ENCODE results near the gene SDHAF2. TPM values are rescaled to one million over a fixed set of nuclear protein-coding genes. Genes with fewer than 3 reads are reported as not detected.
"Not testable (repeated sequence)": the region's sequence is repeated elsewhere in the genome, so short reads cannot be mapped to it uniquely, and the experiment has no call there.

SDHAF2 gene
- total RNA-seq, 1 experiment from 2014 or later = 49.1 TPM

DNA sequence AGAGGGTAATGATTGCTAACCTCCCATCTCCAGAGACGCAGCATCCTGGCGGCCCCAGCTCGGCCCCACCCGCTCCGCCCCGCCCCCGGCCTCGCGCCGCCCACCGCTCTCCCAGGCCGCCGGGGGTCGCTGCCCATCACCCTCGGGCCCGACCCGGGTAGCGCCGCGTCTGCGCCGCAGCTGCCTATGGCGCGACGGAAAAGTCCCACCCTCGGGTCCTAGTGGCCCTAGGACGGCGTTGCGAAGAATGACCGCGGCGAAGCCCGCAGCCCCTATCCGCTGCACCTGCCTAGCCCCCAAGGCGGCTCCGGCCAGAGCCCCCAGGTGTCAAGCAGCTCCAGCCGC is 606 bp upstream of the SDHAF2 start:
- Histone ChIP-seq H3K4me1 (ENCODE audit: insufficient read depth, low read length, poor library complexity, severe bottlenecking) (peaks cover 12% of the 10 kb centered on the region), H3K9me3 (ENCODE audit: low read depth, low read length, poor library complexity, severe bottlenecking) (no peaks in the 10 kb centered on the region), H3K36me3 (ENCODE audit: insufficient read depth, low read length, poor library complexity, severe bottlenecking) (peaks cover 55% of the 10 kb centered on the region), H3K27ac (ENCODE audit: low read depth, low read length, poor library complexity, severe bottlenecking) (peak overlapping the region; percentile 99), H3K27me3 (replicated peaks; ENCODE audit: insufficient read depth, low read depth, low read length, poor library complexity) (no peaks in the 10 kb centered on the region), H3K4me3 (ENCODE audit: low read depth, low read length, poor library complexity, severe bottlenecking) (peak overlapping the region; percentile 70)
- no TSS peak for BruUV-seq (replicated peaks)
- CTCF ChIA-PET = no interaction called here
- intact Hi-C loops (cut with micrococcal nuclease; ENCODE audit: unreplicated experiment) = no loop called here
- TF ChIP-seq EZH2 (IDR thresholded peaks at IDR 0.05; ENCODE audit: borderline replicate concordance, low read depth, low read length, poor library complexity, severe bottlenecking) = no peak
- TF ChIP-seq, protein P1, sequence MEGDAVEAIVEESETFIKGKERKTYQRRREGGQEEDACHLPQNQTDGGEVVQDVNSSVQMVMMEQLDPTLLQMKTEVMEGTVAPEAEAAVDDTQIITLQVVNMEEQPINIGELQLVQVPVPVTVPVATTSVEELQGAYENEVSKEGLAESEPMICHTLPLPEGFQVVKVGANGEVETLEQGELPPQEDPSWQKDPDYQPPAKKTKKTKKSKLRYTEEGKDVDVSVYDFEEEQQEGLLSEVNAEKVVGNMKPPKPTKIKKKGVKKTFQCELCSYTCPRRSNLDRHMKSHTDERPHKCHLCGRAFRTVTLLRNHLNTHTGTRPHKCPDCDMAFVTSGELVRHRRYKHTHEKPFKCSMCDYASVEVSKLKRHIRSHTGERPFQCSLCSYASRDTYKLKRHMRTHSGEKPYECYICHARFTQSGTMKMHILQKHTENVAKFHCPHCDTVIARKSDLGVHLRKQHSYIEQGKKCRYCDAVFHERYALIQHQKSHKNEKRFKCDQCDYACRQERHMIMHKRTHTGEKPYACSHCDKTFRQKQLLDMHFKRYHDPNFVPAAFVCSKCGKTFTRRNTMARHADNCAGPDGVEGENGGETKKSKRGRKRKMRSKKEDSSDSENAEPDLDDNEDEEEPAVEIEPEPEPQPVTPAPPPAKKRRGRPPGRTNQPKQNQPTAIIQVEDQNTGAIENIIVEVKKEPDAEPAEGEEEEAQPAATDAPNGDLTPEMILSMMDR (conservative IDR thresholded peaks at IDR 0.05; ENCODE audit: low read depth, low read length) = 0 out of 2 replicates have a peak, but pooled peaks have one; percentile 23
- POLR2A ChIA-PET (ENCODE audit: low non-redundant PET) = no interaction called here
- DNase-seq (ENCODE audit: low spot score) = peak; percentile 66

DNA sequence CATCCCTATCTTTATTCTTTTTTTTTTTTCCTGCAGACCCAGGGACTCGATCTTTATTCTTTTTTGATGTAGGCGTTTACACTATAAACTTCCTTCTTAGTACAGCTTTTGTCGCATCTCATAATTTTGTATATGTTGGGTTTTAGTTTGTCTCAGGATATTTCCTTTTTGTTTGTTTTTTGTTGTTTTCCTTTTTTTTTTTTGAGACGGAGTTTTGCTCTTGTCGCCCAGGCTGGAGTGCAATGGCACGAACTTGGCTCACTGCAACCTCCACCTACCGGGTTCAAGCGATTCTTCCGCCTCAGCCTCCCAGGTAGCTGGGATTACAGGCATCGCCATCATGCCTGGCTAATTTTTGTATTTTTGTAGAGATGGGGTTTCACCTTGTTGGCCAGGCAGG is 915 bp downstream of the SDHAF2 start:
- intact Hi-C loops (cut with micrococcal nuclease; ENCODE audit: unreplicated experiment) = loop anchor here (5.0 kb wide), 1 partner anchor 86 kb away; no protein-coding TSS in a partner anchor
- H3K27ac ChIP-seq (ENCODE audit: low read depth, low read length, poor library complexity, severe bottlenecking) = peak overlapping the region; percentile 99
- peaks cover 39% of the 10 kb centered on the region for H3K36me3 ChIP-seq (ENCODE audit: insufficient read depth, low read length, poor library complexity, severe bottlenecking)
- peaks cover 12% of the 10 kb centered on the region for H3K4me1 ChIP-seq (ENCODE audit: insufficient read depth, low read length, poor library complexity, severe bottlenecking)
- CTCF ChIA-PET; H3K27me3 ChIP-seq (replicated peaks; ENCODE audit: insufficient read depth, low read depth, low read length, poor library complexity); DNase-seq (ENCODE audit: low spot score); H3K9me3 ChIP-seq (ENCODE audit: low read depth, low read length, poor library complexity, severe bottlenecking); POLR2A ChIA-PET (ENCODE audit: low non-redundant PET); BruUV-seq (replicated peaks): not testable (repeated sequence)
- peak overlapping the region; percentile 70 for H3K4me3 ChIP-seq (ENCODE audit: low read depth, low read length, poor library complexity, severe bottlenecking)

DNA sequence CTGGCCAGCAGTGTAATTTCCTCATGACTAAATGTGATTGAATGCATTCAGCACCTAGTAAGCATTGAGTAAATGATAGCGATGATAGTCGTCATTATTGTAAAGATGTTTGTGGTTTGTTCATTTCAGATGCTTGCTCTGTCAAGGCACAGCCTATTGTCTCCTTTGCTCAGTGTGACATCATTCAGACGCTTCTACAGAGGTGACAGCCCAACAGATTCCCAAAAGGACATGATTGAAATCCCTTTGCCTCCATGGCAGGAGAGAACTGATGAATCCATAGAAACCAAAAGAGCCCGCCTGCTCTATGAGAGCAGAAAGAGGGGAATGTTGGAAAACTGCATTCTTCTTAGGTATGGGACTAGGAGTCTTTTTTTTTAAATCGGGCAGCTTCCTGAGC is 7.6 kb downstream of the SDHAF2 start:
- DNase-seq (ENCODE audit: low spot score) = no peak
- Histone ChIP-seq H3K4me1 (ENCODE audit: insufficient read depth, low read length, poor library complexity, severe bottlenecking) (no peaks in the 10 kb centered on the region), H3K4me3 (ENCODE audit: low read depth, low read length, poor library complexity, severe bottlenecking) (no peak overlapping the region), H3K36me3 (ENCODE audit: insufficient read depth, low read length, poor library complexity, severe bottlenecking) (peaks cover 48% of the 10 kb centered on the region), H3K9me3 (ENCODE audit: low read depth, low read length, poor library complexity, severe bottlenecking) (no peaks in the 10 kb centered on the region), H3K27ac (ENCODE audit: low read depth, low read length, poor library complexity, severe bottlenecking) (no peak overlapping the region), H3K27me3 (replicated peaks; ENCODE audit: insufficient read depth, low read depth, low read length, poor library complexity) (no peaks in the 10 kb centered on the region)
- no TSS peak for BruUV-seq (replicated peaks)
- ChIA-PET CTCF (no interaction called here), POLR2A (ENCODE audit: low non-redundant PET) (no interaction called here)
- TF ChIP-seq, protein P1 (conservative IDR thresholded peaks at IDR 0.05; ENCODE audit: low read depth, low read length) = no peak
- TF ChIP-seq EZH2 (IDR thresholded peaks at IDR 0.05; ENCODE audit: borderline replicate concordance, low read depth, low read length, poor library complexity, severe bottlenecking) = no peak
- intact Hi-C loops (cut with micrococcal nuclease; ENCODE audit: unreplicated experiment) = no loop called here

DNA sequence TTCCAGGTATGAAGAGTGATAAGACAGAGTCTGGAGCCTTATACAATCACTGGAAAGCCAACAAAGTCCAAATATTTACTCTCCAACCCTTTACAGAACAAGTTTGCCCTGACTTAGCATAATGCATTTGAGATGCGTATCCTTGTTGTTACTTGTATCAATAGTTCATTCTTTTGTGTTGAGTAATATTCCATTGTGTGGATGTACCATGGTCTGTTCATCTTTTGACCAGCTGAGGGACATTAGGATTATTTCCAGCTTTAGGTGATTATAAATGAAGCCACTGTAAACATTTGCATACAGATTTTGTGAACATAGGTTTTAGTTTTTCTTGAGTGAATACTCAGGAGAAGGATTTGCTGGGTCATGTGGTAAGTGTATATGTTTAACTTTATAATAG is 9.7 kb downstream of the SDHAF2 start:
- no peaks in the 10 kb centered on the region for H3K9me3 ChIP-seq (ENCODE audit: low read depth, low read length, poor library complexity, severe bottlenecking)
- POLR2A ChIA-PET (ENCODE audit: low non-redundant PET) = no interaction called here
- DNase-seq (ENCODE audit: low spot score) = no peak
- TF ChIP-seq EZH2 (IDR thresholded peaks at IDR 0.05; ENCODE audit: borderline replicate concordance, low read depth, low read length, poor library complexity, severe bottlenecking) = no peak
- TF ChIP-seq, protein P1 (conservative IDR thresholded peaks at IDR 0.05; ENCODE audit: low read depth, low read length) = no peak
- H3K4me3 ChIP-seq (ENCODE audit: low read depth, low read length, poor library complexity, severe bottlenecking) = no peak overlapping the region
- BruUV-seq (replicated peaks) = no TSS peak
- H3K36me3 ChIP-seq (ENCODE audit: insufficient read depth, low read length, poor library complexity, severe bottlenecking) = peaks cover 52% of the 10 kb centered on the region
- no peaks in the 10 kb centered on the region for H3K4me1 ChIP-seq (ENCODE audit: insufficient read depth, low read length, poor library complexity, severe bottlenecking)
- no peak overlapping the region for H3K27ac ChIP-seq (ENCODE audit: low read depth, low read length, poor library complexity, severe bottlenecking)
- CTCF ChIA-PET = no interaction called here
- no peaks in the 10 kb centered on the region for H3K27me3 ChIP-seq (replicated peaks; ENCODE audit: insufficient read depth, low read depth, low read length, poor library complexity)
- intact Hi-C loops (cut with micrococcal nuclease; ENCODE audit: unreplicated experiment) = loop anchor here (10.0 kb wide), 1 partner anchor 295 kb away; no protein-coding TSS in a partner anchor
